ENCODE measurements around the gene CRYL1. TPM values are rescaled to one million over a fixed set of nuclear protein-coding genes. Genes with fewer than 3 reads are reported as not detected.
A peak's percentile ranks its signal among the peaks of the same experiment; 100 is the strongest.

Gene CRYL1
- total and polyA plus RNA-seq, 3 experiments from 2014 or later = 7.2 to 36.1 (median 7.8) TPM

DNA sequence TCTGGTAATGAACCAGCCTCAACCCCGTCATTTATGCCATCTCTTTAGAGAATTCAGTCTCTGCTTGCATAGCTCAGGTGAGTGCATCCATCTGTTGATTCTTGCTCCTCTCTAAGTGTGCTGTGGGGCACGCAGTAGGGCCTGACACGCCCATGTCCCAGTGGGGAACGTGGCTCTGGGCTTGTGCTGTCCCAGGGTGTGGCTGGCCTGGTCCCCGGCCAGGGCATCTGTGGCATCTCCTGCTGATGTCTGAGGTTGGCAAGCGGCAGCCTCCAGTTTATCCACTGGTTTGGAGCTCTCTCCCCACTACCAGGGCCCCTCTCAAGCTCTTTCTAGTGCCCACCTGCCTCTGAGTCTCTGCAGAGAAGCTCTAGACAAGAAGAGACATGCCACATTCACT lies 146.9 kb downstream of the CRYL1 start:
- CTCF ChIA-PET = no interaction called here
- no peaks in the 10 kb centered on the region for H3K4me1 Mint-ChIP-seq
- no peaks in the 10 kb centered on the region for H3K4me1 ChIP-seq (ENCODE audit: insufficient read depth, low read length)
- H3K4me3 Mint-ChIP-seq = no peak overlapping the region
- H3K36me3 Mint-ChIP-seq = peaks cover 0 to 1% (median 0%) of the 10 kb centered on the region in 3 donors
- no peak for DNase-seq
- no peaks in the 10 kb centered on the region for H3K36me3 ChIP-seq (ENCODE audit: insufficient read depth, low read length)
- H3K9me3 ChIP-seq (ENCODE audit: low read length) = no peaks in the 10 kb centered on the region
- no peak overlapping the region for H3K27ac Mint-ChIP-seq
- H3K9me3 Mint-ChIP-seq = no peaks in the 10 kb centered on the region
- no peak overlapping the region for H3K27ac ChIP-seq (ENCODE audit: low read depth, low read length)
- POLR2A ChIA-PET = no interaction called here
- H3K27me3 Mint-ChIP-seq = no peaks in the 10 kb centered on the region
- no peak overlapping the region for H3K4me3 ChIP-seq (ENCODE audit: low read length)
- no peaks in the 10 kb centered on the region for H3K27me3 ChIP-seq (ENCODE audit: insufficient read depth, low read length, poor library complexity, severe bottlenecking)

DNA sequence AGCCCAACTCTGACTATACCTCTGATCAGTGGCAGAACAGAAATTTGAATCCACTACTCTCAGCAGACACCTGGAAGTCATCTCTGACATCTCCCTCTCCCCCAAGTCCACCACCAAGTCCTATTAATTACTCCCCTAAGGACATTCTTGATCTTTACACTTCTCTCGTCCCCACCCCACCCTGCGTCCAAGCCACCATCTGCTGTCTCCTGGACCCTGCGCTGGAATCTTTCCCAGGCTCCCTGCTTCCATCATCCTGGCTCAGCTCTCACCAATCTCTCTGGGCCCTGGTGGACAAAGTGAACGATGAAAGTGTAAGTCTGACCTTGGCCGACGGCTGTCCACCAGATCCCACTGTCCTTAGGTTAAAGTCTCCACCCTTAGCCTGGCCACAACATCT lies 147.9 kb downstream of the CRYL1 start:
- DNase-seq = no peak
- Mint-ChIP-seq H3K4me3 (no peak overlapping the region), H3K27ac (peak overlapping the region in 1 of 8 donors; percentile 51), H3K4me1 (no peaks in the 10 kb centered on the region), H3K9me3 (no peaks in the 10 kb centered on the region), H3K36me3 (peaks cover 0 to 1% (median 0%) of the 10 kb centered on the region in 3 donors), H3K27me3 (peaks cover 0 to under 1% of the 10 kb centered on the region in 2 donors)
- no peaks in the 10 kb centered on the region for H3K4me1 ChIP-seq (ENCODE audit: insufficient read depth, low read length)
- H3K4me3 ChIP-seq (ENCODE audit: low read length) = no peak overlapping the region
- H3K27me3 ChIP-seq (ENCODE audit: insufficient read depth, low read length, poor library complexity, severe bottlenecking) = no peaks in the 10 kb centered on the region
- H3K27ac ChIP-seq (ENCODE audit: low read depth, low read length) = no peak overlapping the region
- ChIA-PET POLR2A (no interaction called here), CTCF (no interaction called here)
- no peaks in the 10 kb centered on the region for H3K9me3 ChIP-seq (ENCODE audit: low read length)
- no peaks in the 10 kb centered on the region for H3K36me3 ChIP-seq (ENCODE audit: insufficient read depth, low read length)

DNA sequence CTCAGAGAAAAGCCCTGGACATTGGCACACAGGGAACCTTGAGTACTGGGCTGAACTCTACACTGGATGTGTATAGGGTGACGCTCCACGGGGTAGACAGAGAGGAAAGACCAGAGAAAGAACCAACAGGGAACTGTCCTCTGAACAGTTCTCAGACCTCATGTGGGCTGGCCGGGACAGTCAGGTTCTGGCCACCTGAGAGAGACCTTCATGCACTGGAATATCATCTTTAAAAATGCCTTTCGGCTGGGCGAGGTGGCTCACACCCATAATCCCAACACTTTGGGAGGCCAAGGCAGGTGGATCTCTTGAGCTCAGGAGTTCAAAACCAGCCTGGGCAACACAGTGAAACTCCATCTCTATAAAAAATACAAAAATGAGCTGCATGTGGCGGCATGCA lies 149.8 kb downstream of the CRYL1 start:
- H3K27ac ChIP-seq (ENCODE audit: low read depth, low read length) = no peak overlapping the region
- no peaks in the 10 kb centered on the region for H3K9me3 ChIP-seq (ENCODE audit: low read length)
- H3K27me3 ChIP-seq (ENCODE audit: insufficient read depth, low read length, poor library complexity, severe bottlenecking) = no peaks in the 10 kb centered on the region
- H3K4me1 Mint-ChIP-seq = no peaks in the 10 kb centered on the region
- no peak for DNase-seq
- H3K4me1 ChIP-seq (ENCODE audit: insufficient read depth, low read length) = no peaks in the 10 kb centered on the region
- peaks cover 2 to 8% of the 10 kb centered on the region in 2 donors for H3K27me3 Mint-ChIP-seq
- ChIA-PET CTCF (no interaction called here), POLR2A (no interaction called here)
- peaks cover 0 to under 1% (median 0%) of the 10 kb centered on the region in 5 donors for H3K9me3 Mint-ChIP-seq
- H3K4me3 Mint-ChIP-seq = no peak overlapping the region
- H3K4me3 ChIP-seq (ENCODE audit: low read length) = no peak overlapping the region
- peak overlapping the region in 1 of 8 donors; percentile 3 for H3K27ac Mint-ChIP-seq
- H3K36me3 ChIP-seq (ENCODE audit: insufficient read depth, low read length) = no peaks in the 10 kb centered on the region
- H3K36me3 Mint-ChIP-seq = peaks cover 0 to 1% (median 0%) of the 10 kb centered on the region in 3 donors

DNA sequence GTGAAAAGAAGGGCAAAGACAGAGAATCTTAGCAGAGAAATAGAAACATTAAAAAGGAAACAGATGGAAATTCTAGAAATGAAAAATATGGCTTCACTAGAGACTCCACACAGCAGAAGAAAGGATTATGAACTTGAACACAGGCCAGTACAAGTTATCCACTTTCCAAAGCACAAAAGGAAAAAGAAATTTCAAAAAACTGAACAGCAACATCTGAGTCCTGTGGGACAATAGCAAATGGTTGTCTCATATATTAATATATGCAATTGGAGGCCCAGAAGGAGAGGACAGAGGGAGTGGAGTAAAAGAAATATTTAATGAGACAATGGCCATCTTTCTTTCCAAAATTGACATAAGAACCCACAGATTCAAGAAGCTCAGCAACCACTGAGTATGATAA lies 151.8 kb downstream of the CRYL1 start:
- H3K27ac ChIP-seq (ENCODE audit: low read depth, low read length) = no peak overlapping the region
- H3K9me3 ChIP-seq (ENCODE audit: low read length) = no peaks in the 10 kb centered on the region
- Mint-ChIP-seq H3K27me3 (peaks cover 2 to 21% of the 10 kb centered on the region in 2 donors), H3K9me3 (peaks cover 0 to 2% (median 0%) of the 10 kb centered on the region in 5 donors), H3K4me3 (no peak overlapping the region), H3K36me3 (no peaks in the 10 kb centered on the region), H3K4me1 (no peaks in the 10 kb centered on the region), H3K27ac (peak overlapping the region in 1 of 8 donors; percentile 34)
- POLR2A ChIA-PET = no interaction called here
- no peak overlapping the region for H3K4me3 ChIP-seq (ENCODE audit: low read length)
- DNase-seq = no peak
- no peaks in the 10 kb centered on the region for H3K27me3 ChIP-seq (ENCODE audit: insufficient read depth, low read length, poor library complexity, severe bottlenecking)
- no peaks in the 10 kb centered on the region for H3K4me1 ChIP-seq (ENCODE audit: insufficient read depth, low read length)
- H3K36me3 ChIP-seq (ENCODE audit: insufficient read depth, low read length) = no peaks in the 10 kb centered on the region
- CTCF ChIA-PET = no interaction called here

DNA sequence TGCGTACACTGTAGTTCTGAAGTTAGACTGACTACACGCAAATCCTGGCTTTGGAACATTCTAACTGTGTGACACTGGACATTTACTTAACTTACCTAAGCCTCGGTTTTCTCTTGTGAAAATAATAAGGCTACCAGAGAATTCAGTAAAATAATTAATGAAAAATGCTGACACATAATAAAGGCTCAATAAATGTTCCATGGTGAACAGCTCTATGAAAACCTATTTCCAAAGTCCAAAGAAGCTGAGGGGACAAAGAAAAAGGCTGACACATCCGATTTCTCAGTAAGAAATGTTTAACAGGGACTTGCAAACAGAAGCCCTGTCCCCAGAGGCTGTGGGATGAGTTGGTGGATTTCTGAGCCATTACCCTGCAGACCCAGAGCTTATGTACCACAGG lies 153.8 kb downstream of the CRYL1 start:
- no peak for DNase-seq
- no peaks in the 10 kb centered on the region for H3K4me1 ChIP-seq (ENCODE audit: insufficient read depth, low read length)
- ChIA-PET CTCF (no interaction called here), POLR2A (no interaction called here)
- peaks cover 17 to 36% of the 10 kb centered on the region in 2 donors for H3K27me3 Mint-ChIP-seq
- no peaks in the 10 kb centered on the region for H3K36me3 ChIP-seq (ENCODE audit: insufficient read depth, low read length)
- H3K9me3 Mint-ChIP-seq = peaks cover 0 to 2% (median 0%) of the 10 kb centered on the region in 5 donors
- no peaks in the 10 kb centered on the region for H3K36me3 Mint-ChIP-seq
- no peak overlapping the region for H3K27ac ChIP-seq (ENCODE audit: low read depth, low read length)
- no peak overlapping the region for H3K4me3 Mint-ChIP-seq
- H3K27ac Mint-ChIP-seq = no peak overlapping the region
- H3K27me3 ChIP-seq (ENCODE audit: insufficient read depth, low read length, poor library complexity, severe bottlenecking) = no peaks in the 10 kb centered on the region
- H3K4me3 ChIP-seq (ENCODE audit: low read length) = no peak overlapping the region
- no peaks in the 10 kb centered on the region for H3K9me3 ChIP-seq (ENCODE audit: low read length)
- no peaks in the 10 kb centered on the region for H3K4me1 Mint-ChIP-seq

DNA sequence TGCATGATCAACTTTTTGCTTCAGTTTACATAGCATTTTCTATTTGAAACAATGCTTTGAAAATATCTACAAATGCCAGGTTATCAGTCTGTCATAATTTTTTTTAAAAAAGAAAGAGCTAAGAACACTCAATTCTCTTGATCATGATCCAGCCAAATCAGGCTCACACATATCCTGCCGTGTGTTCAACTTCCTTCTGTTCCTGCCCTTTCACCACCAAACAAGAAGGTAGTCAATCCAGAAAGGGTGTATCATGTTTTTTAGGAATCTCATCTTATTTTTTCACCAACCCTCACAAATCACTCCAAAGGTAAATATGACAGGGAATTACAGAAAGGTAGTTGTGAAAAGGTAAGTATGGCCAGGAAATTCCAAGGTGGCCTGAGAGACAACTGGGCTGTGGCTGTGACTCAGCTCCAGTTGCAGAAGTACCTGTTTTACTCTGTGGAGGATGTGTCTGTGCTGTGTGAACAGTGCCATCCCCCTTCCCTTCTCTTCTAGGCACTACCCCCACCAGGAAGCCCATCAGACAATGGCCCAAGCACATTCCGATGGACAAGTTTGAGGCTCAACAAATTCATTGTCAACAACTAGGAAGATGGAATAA lies 154.7 kb downstream of the CRYL1 start:
- Mint-ChIP-seq H3K9me3 (peaks cover 0 to 2% (median 0%) of the 10 kb centered on the region in 5 donors), H3K27me3 (peaks cover 17 to 36% of the 10 kb centered on the region in 2 donors), H3K4me3 (no peak overlapping the region), H3K36me3 (no peaks in the 10 kb centered on the region), H3K27ac (no peak overlapping the region), H3K4me1 (no peaks in the 10 kb centered on the region)
- H3K4me3 ChIP-seq (ENCODE audit: low read length) = no peak overlapping the region
- no peaks in the 10 kb centered on the region for H3K4me1 ChIP-seq (ENCODE audit: insufficient read depth, low read length)
- CTCF ChIA-PET = no interaction called here
- no peak for DNase-seq
- POLR2A ChIA-PET = no interaction called here
- no peak overlapping the region for H3K27ac ChIP-seq (ENCODE audit: low read depth, low read length)
- H3K27me3 ChIP-seq (ENCODE audit: insufficient read depth, low read length, poor library complexity, severe bottlenecking) = no peaks in the 10 kb centered on the region
- no peaks in the 10 kb centered on the region for H3K36me3 ChIP-seq (ENCODE audit: insufficient read depth, low read length)
- no peaks in the 10 kb centered on the region for H3K9me3 ChIP-seq (ENCODE audit: low read length)

DNA sequence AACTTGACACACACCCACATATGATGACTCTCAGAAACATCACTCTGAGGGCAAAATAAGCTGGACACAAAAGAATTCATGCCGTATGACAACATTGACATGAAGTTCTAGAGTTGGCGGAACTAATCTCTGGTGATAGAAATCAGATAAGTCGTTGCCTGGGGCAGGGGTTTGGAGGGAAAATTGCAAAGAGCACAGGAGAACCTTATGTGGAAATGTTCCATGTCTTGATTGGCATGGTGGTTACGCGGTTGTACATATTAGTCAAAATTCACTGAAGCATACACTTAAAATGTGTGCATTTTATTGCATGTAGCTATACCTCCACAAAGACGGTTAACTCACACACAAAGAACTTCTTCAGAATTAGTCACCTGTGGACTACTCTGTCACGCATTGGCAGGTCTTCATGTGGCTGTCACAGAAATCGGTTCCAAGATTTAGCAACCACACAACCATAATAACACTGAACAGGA lies 155.7 kb downstream of the CRYL1 start:
- H3K4me3 ChIP-seq (ENCODE audit: low read length) = no peak overlapping the region
- H3K9me3 Mint-ChIP-seq = peaks cover 0 to 2% (median 0%) of the 10 kb centered on the region in 5 donors
- no peaks in the 10 kb centered on the region for H3K27me3 ChIP-seq (ENCODE audit: insufficient read depth, low read length, poor library complexity, severe bottlenecking)
- H3K4me3 Mint-ChIP-seq = no peak overlapping the region
- H3K9me3 ChIP-seq (ENCODE audit: low read length) = no peaks in the 10 kb centered on the region
- no peak overlapping the region for H3K27ac Mint-ChIP-seq
- H3K36me3 ChIP-seq (ENCODE audit: insufficient read depth, low read length) = no peaks in the 10 kb centered on the region
- ChIA-PET CTCF (no interaction called here), POLR2A (no interaction called here)
- H3K36me3 Mint-ChIP-seq = no peaks in the 10 kb centered on the region
- H3K27ac ChIP-seq (ENCODE audit: low read depth, low read length) = no peak overlapping the region
- no peaks in the 10 kb centered on the region for H3K4me1 ChIP-seq (ENCODE audit: insufficient read depth, low read length)
- no peak for DNase-seq
- H3K27me3 Mint-ChIP-seq = peaks cover 18 to 36% of the 10 kb centered on the region in 2 donors
- H3K4me1 Mint-ChIP-seq = no peaks in the 10 kb centered on the region

DNA sequence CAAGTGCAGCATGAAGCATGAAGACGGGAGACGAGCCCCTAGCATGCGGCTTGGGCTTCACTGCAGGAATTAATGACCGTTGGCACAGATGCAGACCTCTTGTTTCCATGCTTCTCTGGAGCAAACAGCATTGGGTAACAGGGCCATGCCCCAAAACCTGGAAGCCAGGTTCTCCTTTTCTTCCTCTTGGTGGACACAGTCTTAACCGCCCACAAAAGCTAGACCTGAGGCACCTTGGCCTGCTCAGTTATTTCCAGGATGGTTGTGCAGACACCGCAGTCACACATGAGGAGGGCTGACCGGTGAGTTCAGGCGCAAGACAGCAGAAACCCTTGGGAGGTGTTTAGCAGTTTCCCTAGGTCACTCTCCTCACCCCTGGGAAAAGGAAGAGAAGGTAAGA lies 159.6 kb downstream of the CRYL1 start:
- CTCF ChIA-PET = interaction anchor here (0.7 kb wide), 1 partner anchor 10 kb away, joined by 3 read pairs; no protein-coding TSS in a partner anchor
- H3K4me1 Mint-ChIP-seq = no peaks in the 10 kb centered on the region
- no peak overlapping the region for H3K27ac Mint-ChIP-seq
- Histone ChIP-seq H3K27me3 (ENCODE audit: insufficient read depth, low read length, poor library complexity, severe bottlenecking) (no peaks in the 10 kb centered on the region), H3K27ac (ENCODE audit: low read depth, low read length) (no peak overlapping the region), H3K4me1 (ENCODE audit: insufficient read depth, low read length) (no peaks in the 10 kb centered on the region), H3K4me3 (ENCODE audit: low read length) (no peak overlapping the region), H3K36me3 (ENCODE audit: insufficient read depth, low read length) (no peaks in the 10 kb centered on the region), H3K9me3 (ENCODE audit: low read length) (no peaks in the 10 kb centered on the region)
- POLR2A ChIA-PET = no interaction called here
- H3K4me3 Mint-ChIP-seq = no peak overlapping the region
- peaks cover 25 to 50% of the 10 kb centered on the region in 2 donors for H3K27me3 Mint-ChIP-seq
- H3K36me3 Mint-ChIP-seq = no peaks in the 10 kb centered on the region
- no peak for DNase-seq
- peaks cover 0 to 2% (median 0%) of the 10 kb centered on the region in 5 donors for H3K9me3 Mint-ChIP-seq

Data from CD8-positive, alpha-beta memory T cell (primary cell).